ENCODE data around the gene ZNF565.
"Not testable (repeated sequence)": the region's sequence is repeated elsewhere in the genome, so short reads cannot be mapped to it uniquely, and the experiment has no call there.

ZNF565 gene

DNA sequence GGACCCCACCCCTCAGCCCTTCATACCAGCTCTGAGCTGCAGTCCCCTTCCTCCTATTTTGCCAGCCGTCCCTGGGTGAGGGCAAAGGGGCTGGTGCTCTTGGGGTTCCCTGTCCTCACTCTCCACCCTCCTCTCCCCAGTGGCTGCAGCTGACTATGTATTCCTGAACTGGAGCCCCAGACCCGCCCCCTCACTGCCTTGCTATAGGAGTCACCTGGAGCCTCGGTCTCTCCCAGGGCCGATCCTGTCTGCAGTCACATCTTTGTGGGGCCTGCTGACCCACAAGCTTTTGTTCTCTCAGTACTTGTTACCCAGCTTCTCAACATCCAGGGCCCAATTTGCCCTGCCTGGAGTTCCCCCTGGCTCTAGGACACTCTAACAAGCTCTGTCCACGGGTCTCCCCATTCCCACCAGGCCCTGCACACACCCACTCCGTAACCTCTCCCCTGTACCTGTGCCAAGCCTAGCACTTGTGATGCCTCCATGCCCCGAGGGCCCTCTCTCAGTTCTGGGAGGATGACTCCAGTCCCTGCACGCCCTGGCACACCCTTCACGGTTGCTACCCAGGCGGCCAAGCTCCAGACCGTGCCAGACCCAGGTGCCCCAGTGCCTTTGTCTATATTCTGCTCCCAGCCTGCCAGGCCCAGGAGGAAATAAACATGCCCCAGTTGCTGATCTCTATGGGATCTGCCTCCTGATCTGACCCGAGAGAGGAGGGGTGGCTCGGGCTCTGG lies 64.6 kb downstream of the ZNF565 start:
- peak; percentile 16 for DNase-seq

DNA sequence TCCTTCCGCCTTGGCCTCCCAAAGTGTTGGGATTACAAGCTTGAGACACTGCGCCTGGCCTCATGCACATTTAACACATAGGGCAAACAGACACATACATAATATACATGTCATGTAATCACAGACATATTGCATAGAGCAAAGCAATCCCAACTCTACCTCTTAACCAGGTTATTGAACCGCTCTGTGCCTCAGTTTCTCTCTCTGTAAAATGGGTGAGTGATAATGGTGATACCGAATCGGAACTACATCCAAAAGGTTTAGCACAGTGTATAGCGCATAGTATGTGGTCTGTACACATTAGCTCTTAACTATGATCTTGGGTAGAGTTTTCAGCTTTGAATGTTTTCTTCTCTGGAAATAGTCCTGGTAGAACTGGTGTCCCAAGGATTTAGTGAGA lies 69.8 kb downstream of the ZNF565 start:
- no peak for DNase-seq

DNA sequence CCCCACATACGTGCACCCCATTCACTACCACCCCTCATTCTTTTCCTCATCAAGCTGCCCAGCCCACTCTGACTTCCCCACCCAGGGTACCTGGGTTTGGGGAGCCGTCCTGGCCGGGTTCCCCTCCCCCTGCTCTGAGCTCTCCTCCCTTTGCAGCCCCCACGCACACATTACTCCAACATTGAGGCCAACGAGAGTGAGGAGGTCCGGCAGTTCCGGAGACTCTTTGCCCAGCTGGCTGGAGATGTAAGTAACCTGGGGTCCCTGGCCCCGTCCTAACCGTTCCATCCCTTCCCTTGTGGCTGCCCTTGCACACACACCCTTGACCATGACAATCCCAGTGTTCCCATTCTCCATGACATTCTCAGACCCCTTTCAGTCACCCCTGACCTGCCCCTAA lies 72.0 kb downstream of the ZNF565 start:
- DNase-seq: no peak

GRCh38 chr19:36142046-36142445 lies 72.4 kb downstream of the ZNF565 start:
- no peak for DNase-seq

DNA sequence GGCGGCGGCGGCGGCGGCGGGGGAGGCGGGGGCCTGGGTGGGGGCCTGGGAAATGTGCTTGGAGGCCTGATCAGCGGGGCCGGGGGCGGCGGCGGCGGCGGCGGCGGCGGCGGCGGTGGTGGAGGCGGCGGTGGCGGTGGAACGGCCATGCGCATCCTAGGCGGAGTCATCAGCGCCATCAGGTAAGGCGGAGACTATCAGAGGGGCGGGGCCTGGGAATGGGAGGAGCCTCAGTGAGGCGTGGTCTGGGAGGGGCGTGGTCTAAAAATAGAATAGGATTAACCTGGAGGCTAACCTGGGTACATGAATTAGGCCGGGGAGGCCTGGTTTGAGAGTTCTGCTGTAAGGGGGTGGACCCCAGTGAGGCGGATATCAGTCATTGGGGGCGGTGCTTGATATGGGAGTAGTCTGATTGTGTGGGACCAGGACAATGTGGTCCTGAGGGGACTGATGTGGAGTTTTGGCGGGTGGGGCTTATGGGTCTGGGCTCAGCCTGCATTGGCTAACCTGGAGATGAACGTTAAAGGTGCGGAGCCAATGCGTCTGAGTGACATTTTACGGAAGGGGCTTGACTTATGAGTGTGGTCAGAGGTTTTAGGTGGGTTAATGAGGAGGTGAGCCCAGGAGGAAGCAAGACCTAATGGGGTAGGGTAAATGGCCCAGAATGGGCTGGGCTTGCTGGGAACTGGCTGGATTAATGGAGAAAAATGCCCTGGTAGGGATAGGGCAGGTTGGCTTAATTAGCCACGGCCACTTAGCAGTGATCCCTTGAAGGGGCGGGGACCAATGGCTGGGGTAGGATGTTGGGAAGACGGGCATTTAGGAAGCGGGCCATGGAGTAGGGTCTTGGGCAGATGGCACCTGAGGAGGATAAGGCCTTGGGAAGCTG lies 73.2 kb downstream of the ZNF565 start:
- peak; percentile 76 for DNase-seq

- peak; percentile 76 for DNase-seq
Measured at GRCh38 chr19:36140304-36141038, 74.0 kb downstream of the ZNF565 start.

DNA sequence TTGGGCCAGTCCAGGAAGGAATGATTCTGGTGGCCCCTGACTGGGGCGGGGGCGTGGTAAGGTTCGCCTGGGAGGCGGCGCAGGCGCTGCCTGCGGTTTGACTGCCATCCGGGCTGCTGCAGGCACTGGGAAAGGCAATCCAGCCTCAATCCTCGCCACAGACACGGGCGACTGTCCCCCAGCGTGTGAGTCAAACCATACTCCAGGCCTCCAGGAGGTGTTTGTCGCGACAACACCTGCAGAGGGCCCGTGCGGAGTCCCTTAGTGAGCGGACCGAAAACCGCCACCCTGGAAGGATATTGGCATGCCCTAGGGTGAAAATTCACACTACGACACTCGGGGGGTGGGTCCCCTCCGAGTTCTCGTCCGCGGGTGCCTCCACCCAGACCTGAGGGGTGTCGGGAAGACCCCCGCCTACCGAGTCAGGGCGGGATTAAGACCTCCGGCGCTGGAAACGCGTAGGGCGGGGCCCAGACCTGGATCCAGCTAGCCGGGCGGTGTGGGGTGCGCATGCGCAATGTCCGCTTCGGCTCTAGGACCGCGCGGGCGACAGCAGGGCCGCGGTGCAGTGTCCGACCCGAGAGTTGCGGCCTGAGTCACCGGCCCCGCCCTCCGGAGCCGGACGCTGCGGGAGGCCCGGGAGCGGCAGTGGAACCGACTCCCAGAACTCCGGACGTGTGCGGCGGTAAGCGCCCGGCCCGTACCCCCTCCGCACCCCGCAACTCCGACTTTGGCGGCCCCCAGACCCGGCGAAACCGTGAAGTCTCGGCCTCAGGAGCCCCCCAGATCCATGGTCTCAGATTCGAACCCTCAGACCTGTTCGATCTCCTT lies 74.8 kb downstream of the ZNF565 start, which contains the start of gene CAPNS1:
TSS of gene CAPNS1 (plus strand) at position 594 of the 831 bp plus-strand sequence. CDS start 946 bp downstream, outside the sequence.
- peak; percentile 94 for DNase-seq

DNA sequence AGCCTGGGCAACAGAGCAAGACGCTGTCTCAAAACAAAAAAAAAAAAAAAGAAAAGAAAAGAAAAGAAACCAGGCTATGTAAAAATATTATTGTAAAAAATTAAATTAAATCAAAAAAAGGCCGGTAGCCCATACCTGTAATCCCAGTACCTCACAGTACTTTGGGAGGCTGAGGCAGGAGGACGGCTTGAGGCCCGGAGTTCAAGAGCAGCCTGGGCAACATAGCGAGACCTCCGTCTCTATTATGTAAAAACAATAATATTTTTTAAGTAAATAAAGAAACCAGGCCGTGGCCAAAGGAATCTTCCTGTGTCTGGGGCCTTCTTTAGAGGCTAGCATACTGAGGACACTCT lies 75.4 kb downstream of the ZNF565 start:
- no peak for DNase-seq

- peak; percentile 82 for DNase-seq
Measured at GRCh38 chr19:36136964-36137686, 77.3 kb downstream of the ZNF565 start.

DNA sequence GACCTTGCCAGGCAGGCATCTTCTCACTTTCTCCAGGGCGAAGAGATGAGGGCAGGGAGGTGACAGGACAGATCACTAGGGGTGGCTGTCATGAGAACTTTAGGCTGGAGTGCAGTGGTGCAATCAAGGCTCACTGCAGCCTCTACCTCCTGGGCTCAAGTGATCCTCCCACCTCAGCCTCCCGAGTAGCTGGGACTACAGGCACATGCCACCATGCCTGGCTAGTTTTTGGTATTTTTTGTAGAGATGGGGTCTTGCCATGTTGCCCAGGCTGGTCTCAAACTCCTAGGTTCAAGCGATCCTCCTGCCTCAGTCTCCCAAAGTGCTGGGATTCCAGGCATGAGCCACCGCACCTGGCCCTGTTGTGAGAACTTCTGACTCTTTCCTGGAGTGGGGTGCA lies 79.6 kb downstream of the ZNF565 start:
- DNase-seq: not testable (repeated sequence)

Data from NCI-H2029 (cell line).